ENCODE results near the gene ADD2.

ADD2 gene

GRCh38 chr2:70757360-70757759 lies 10.6 kb downstream of the ADD2 start:
- no peak overlapping the region for H2BK120ac ChIP-seq (ENCODE audit: low read depth, low read length)
- WGBS, 2 donors (ENCODE audit: extremely low coverage in 2 of 2, insufficient read length in 2 of 2, insufficient replicate concordance in 1 of 2) = 100% methylated on average over 1 of the region's 4 CpGs
- H3K9me3 ChIP-seq (replicated peaks in 1 of 2; ENCODE audit: control insufficient read depth in 2 of 2, insufficient read depth in 1 of 2, low read depth in 1 of 2, low read length in 2 of 2) = peaks cover 0 to 3% of the 10 kb centered on the region in 2 donors
- H3K4me3 ChIP-seq (ENCODE audit: low read length in 2 of 2) = no peak overlapping the region
- H4K91ac ChIP-seq (ENCODE audit: low read depth, low read length, poor library complexity) = no peak overlapping the region
- H3K27me3 ChIP-seq (ENCODE audit: control insufficient read depth in 3 of 3, insufficient read depth in 3 of 3, low read depth in 1 of 3, low read length in 3 of 3) = no peaks in the 10 kb centered on the region
- no peak overlapping the region for H2BK15ac ChIP-seq (ENCODE audit: low read length)
- no peak overlapping the region for H3K4ac ChIP-seq (ENCODE audit: low read length)
- no peak overlapping the region for H2AFZ ChIP-seq (ENCODE audit: low read length)
- peaks cover 1 to 2% of the 10 kb centered on the region in 2 donors for H3K4me1 ChIP-seq (ENCODE audit: control insufficient read depth in 2 of 2, insufficient read depth in 1 of 2, low read depth in 1 of 2, low read length in 2 of 2)
- H3K27ac ChIP-seq (replicated peaks; ENCODE audit: low read length) = no peak overlapping the region
- H2BK12ac ChIP-seq (ENCODE audit: low read length) = no peak overlapping the region
- H3K23ac ChIP-seq (ENCODE audit: low read depth, low read length, poor library complexity) = no peak overlapping the region
- DNase-seq (ENCODE audit: low spot score) = no peak
- H2BK5ac ChIP-seq (ENCODE audit: low read length) = no peak overlapping the region
- no peak overlapping the region for H3K4me2 ChIP-seq (ENCODE audit: insufficient read depth, low read length, poor library complexity, severe bottlenecking)
- no peak overlapping the region for H2AK5ac ChIP-seq (ENCODE audit: low read depth, low read length)
- H3K14ac ChIP-seq (ENCODE audit: low read length) = no peak overlapping the region
- H3K18ac ChIP-seq (ENCODE audit: low read length) = no peak overlapping the region
- no peak overlapping the region for H4K8ac ChIP-seq (ENCODE audit: low read depth, low read length)
- H3K36me3 ChIP-seq (replicated peaks in 1 of 2; ENCODE audit: control insufficient read depth in 2 of 2, insufficient read depth in 2 of 2, low read length in 2 of 2) = peaks cover 0 to 2% of the 10 kb centered on the region in 2 donors
- H3K79me1 ChIP-seq (ENCODE audit: low read depth, low read length) = no peaks in the 10 kb centered on the region
- H3K9ac ChIP-seq (ENCODE audit: low read depth, low read length, poor library complexity) = no peak overlapping the region

- H3K36me3 ChIP-seq (replicated peaks in 1 of 2; ENCODE audit: control insufficient read depth in 2 of 2, insufficient read depth in 2 of 2, low read length in 2 of 2) = peaks cover 0 to 2% of the 10 kb centered on the region in 2 donors
- H3K9ac ChIP-seq (ENCODE audit: low read depth, low read length, poor library complexity) = no peak overlapping the region
- peaks cover 1 to 2% of the 10 kb centered on the region in 2 donors for H3K4me1 ChIP-seq (ENCODE audit: control insufficient read depth in 2 of 2, insufficient read depth in 1 of 2, low read depth in 1 of 2, low read length in 2 of 2)
- no peak overlapping the region for H2AK5ac ChIP-seq (ENCODE audit: low read depth, low read length)
- H4K8ac ChIP-seq (ENCODE audit: low read depth, low read length) = no peak overlapping the region
- no peaks in the 10 kb centered on the region for H3K27me3 ChIP-seq (ENCODE audit: control insufficient read depth in 3 of 3, insufficient read depth in 3 of 3, low read depth in 1 of 3, low read length in 3 of 3)
- H2AFZ ChIP-seq (ENCODE audit: low read length) = no peak overlapping the region
- no peak overlapping the region for H4K91ac ChIP-seq (ENCODE audit: low read depth, low read length, poor library complexity)
- no CpG with 5 or more reads among the region's 3 CpGs for WGBS, 2 donors (ENCODE audit: extremely low coverage in 2 of 2, insufficient read length in 2 of 2, insufficient replicate concordance in 1 of 2)
- H2BK5ac ChIP-seq (ENCODE audit: low read length) = no peak overlapping the region
- no peaks in the 10 kb centered on the region for H3K79me1 ChIP-seq (ENCODE audit: low read depth, low read length)
- H3K4me2 ChIP-seq (ENCODE audit: insufficient read depth, low read length, poor library complexity, severe bottlenecking) = no peak overlapping the region
- H2BK12ac ChIP-seq (ENCODE audit: low read length) = no peak overlapping the region
- H3K27ac ChIP-seq (replicated peaks; ENCODE audit: low read length) = no peak overlapping the region
- H3K4me3 ChIP-seq (ENCODE audit: low read length in 2 of 2) = no peak overlapping the region
- H3K14ac ChIP-seq (ENCODE audit: low read length) = no peak overlapping the region
- H2BK15ac ChIP-seq (ENCODE audit: low read length) = no peak overlapping the region
- no peak for DNase-seq (ENCODE audit: low spot score)
- H3K4ac ChIP-seq (ENCODE audit: low read length) = no peak overlapping the region
- no peak overlapping the region for H3K23ac ChIP-seq (ENCODE audit: low read depth, low read length, poor library complexity)
- peaks cover 0 to 3% of the 10 kb centered on the region in 2 donors for H3K9me3 ChIP-seq (replicated peaks in 1 of 2; ENCODE audit: control insufficient read depth in 2 of 2, insufficient read depth in 1 of 2, low read depth in 1 of 2, low read length in 2 of 2)
- no peak overlapping the region for H2BK120ac ChIP-seq (ENCODE audit: low read depth, low read length)
- H3K18ac ChIP-seq (ENCODE audit: low read length) = no peak overlapping the region
Measured at GRCh38 chr2:70756128-70756527, 11.9 kb downstream of the ADD2 start.

DNA sequence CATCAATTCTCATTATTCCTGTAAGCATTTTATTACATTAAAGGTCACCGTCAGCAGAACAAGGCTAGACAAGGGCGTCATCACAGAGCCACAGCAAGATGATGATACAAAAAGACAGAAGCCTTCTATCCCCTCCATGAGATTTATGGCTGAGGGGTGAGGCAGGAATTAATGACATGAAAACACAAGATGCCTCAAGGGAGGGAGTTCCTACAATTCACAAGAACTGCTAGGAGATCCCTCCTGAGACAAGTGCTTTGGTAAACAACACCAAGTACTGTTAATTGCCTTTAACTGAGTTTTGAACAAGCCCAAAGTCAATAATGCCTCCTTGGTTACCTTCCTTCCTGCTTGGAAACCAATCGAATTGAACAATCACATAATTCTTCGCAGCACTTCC lies 14.1 kb downstream of the ADD2 start:
- DNase-seq (ENCODE audit: low spot score) = no peak
- Histone ChIP-seq H2BK120ac (ENCODE audit: low read depth, low read length) (no peak overlapping the region), H2AFZ (ENCODE audit: low read length) (no peak overlapping the region), H3K9me3 (replicated peaks in 1 of 2; ENCODE audit: control insufficient read depth in 2 of 2, insufficient read depth in 1 of 2, low read depth in 1 of 2, low read length in 2 of 2) (peaks cover 0 to 2% of the 10 kb centered on the region in 2 donors), H3K9ac (ENCODE audit: low read depth, low read length, poor library complexity) (no peak overlapping the region), H2BK5ac (ENCODE audit: low read length) (no peak overlapping the region), H2BK15ac (ENCODE audit: low read length) (no peak overlapping the region), H2BK12ac (ENCODE audit: low read length) (no peak overlapping the region), H3K4me3 (ENCODE audit: low read length in 2 of 2) (no peak overlapping the region), H4K8ac (ENCODE audit: low read depth, low read length) (no peak overlapping the region), H3K79me1 (ENCODE audit: low read depth, low read length) (no peaks in the 10 kb centered on the region), H3K36me3 (replicated peaks in 1 of 2; ENCODE audit: control insufficient read depth in 2 of 2, insufficient read depth in 2 of 2, low read length in 2 of 2) (peaks cover 0 to 2% of the 10 kb centered on the region in 2 donors), H4K91ac (ENCODE audit: low read depth, low read length, poor library complexity) (no peak overlapping the region), H3K4me2 (ENCODE audit: insufficient read depth, low read length, poor library complexity, severe bottlenecking) (no peak overlapping the region), H2AK5ac (ENCODE audit: low read depth, low read length) (no peak overlapping the region), H3K4ac (ENCODE audit: low read length) (no peak overlapping the region), H3K27ac (replicated peaks; ENCODE audit: low read length) (no peak overlapping the region), H3K4me1 (ENCODE audit: control insufficient read depth in 2 of 2, insufficient read depth in 1 of 2, low read depth in 1 of 2, low read length in 2 of 2) (peaks cover 0 to 2% of the 10 kb centered on the region in 2 donors), H3K27me3 (ENCODE audit: control insufficient read depth in 3 of 3, insufficient read depth in 3 of 3, low read depth in 1 of 3, low read length in 3 of 3) (no peaks in the 10 kb centered on the region), H3K14ac (ENCODE audit: low read length) (no peak overlapping the region), H3K23ac (ENCODE audit: low read depth, low read length, poor library complexity) (no peak overlapping the region), H3K18ac (ENCODE audit: low read length) (no peak overlapping the region)
- no CpG with 5 or more reads among the region's 4 CpGs for WGBS, 2 donors (ENCODE audit: extremely low coverage in 2 of 2, insufficient read length in 2 of 2, insufficient replicate concordance in 1 of 2)

DNA sequence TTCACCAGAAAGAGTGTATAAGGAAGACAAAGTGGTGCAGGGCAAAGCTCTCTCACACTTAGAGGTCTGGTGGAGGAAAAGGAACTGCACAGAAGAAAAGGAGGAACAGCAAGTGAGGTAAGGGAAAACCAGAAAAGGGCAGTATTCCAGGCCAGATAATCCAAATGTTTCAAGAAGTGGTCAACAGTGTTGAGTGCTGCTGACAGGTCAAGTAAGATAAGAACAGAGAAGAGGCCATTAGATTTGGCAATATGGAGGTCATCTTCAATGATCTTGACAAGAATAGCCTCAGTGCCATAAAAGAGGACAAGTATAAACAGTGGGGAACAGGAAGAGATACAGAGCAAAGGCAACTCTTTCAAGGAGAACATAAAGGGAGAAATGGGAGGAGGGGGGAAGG lies 15.0 kb downstream of the ADD2 start:
- Histone ChIP-seq H3K14ac (ENCODE audit: low read length) (no peak overlapping the region), H2BK12ac (ENCODE audit: low read length) (no peak overlapping the region), H2AK5ac (ENCODE audit: low read depth, low read length) (no peak overlapping the region), H3K18ac (ENCODE audit: low read length) (no peak overlapping the region), H2BK5ac (ENCODE audit: low read length) (no peak overlapping the region), H3K79me1 (ENCODE audit: low read depth, low read length) (no peaks in the 10 kb centered on the region), H3K4me3 (ENCODE audit: low read length in 2 of 2) (no peak overlapping the region), H2BK120ac (ENCODE audit: low read depth, low read length) (no peak overlapping the region), H3K27ac (replicated peaks; ENCODE audit: low read length) (no peak overlapping the region), H3K27me3 (ENCODE audit: control insufficient read depth in 3 of 3, insufficient read depth in 3 of 3, low read depth in 1 of 3, low read length in 3 of 3) (no peaks in the 10 kb centered on the region), H3K9ac (ENCODE audit: low read depth, low read length, poor library complexity) (no peak overlapping the region), H3K23ac (ENCODE audit: low read depth, low read length, poor library complexity) (no peak overlapping the region), H4K91ac (ENCODE audit: low read depth, low read length, poor library complexity) (no peak overlapping the region), H2BK15ac (ENCODE audit: low read length) (no peak overlapping the region), H4K8ac (ENCODE audit: low read depth, low read length) (no peak overlapping the region), H3K9me3 (replicated peaks in 1 of 2; ENCODE audit: control insufficient read depth in 2 of 2, insufficient read depth in 1 of 2, low read depth in 1 of 2, low read length in 2 of 2) (no peaks in the 10 kb centered on the region), H2AFZ (ENCODE audit: low read length) (no peak overlapping the region), H3K36me3 (replicated peaks in 1 of 2; ENCODE audit: control insufficient read depth in 2 of 2, insufficient read depth in 2 of 2, low read length in 2 of 2) (peaks cover 0 to 2% of the 10 kb centered on the region in 2 donors), H3K4me2 (ENCODE audit: insufficient read depth, low read length, poor library complexity, severe bottlenecking) (no peak overlapping the region), H3K4me1 (ENCODE audit: control insufficient read depth in 2 of 2, insufficient read depth in 1 of 2, low read depth in 1 of 2, low read length in 2 of 2) (peaks cover 0 to 2% of the 10 kb centered on the region in 2 donors), H3K4ac (ENCODE audit: low read length) (no peak overlapping the region)
- no peak for DNase-seq (ENCODE audit: low spot score)

Measured in neuronal stem cell (in vitro differentiated cells).